ENCODE results near the gene ELP6. TPM values are rescaled to one million over a fixed set of nuclear protein-coding genes. Genes with fewer than 3 reads are reported as not detected.
"Not testable (repeated sequence)": the region's sequence is repeated elsewhere in the genome, so short reads cannot be mapped to it uniquely, and the experiment has no call there.

ELP6 gene
- total RNA-seq, 1 donor from 2014 or later: 17.6 TPM

DNA sequence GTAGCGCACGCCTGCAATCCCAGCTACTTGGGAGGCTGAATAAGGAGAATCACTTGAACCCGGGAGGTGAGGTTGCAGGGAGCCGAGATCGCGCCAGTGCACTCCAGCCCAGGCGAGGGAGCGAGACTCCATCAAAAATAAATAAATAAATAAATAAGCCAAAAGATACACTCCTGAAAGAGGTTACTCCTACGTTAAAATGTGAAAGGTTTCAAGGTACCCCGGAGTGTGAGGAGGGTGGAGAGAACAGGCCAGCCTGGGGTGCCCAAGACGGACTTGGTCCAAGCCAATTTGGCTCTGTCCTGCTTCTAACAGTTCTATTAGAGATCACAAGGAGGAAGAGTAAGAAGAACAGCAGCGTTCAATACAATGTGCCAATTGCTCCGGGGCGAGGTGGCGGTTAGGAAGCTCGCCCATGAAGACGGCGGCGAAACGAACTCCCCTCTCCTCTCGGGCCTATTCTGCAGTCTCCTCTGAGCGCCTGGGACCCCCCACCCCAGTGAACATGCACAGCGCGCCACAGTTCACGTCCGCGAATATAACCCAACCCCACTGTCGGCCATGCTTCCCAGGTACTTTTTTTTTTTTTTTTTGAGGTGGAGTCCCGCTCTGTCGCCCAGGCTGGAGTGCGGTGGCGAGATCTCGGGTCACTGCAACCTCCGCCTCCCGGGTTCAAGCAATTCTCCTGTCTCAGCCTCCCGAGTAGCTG lies 942 bp downstream of the ELP6 start:
- peak; percentile 8 for DNase-seq

DNA sequence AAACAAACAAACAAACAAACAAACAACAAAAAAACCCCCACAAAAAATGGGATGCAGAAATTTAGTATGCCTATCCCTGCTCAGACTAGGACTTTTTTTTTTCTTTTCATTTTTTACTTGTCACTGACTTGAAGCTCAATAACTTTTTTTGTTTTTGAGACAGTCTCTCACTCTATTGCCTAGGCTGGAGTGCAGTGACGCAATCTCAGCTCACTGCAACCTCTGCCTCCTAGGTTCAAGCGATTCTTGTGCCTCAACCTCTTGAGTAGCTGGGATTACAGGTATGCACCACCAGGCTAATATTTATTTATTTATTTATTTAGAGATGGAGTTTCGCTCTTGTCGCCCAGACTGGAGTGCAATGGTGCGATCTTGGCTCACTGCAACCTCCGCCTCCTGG lies 8.2 kb downstream of the ELP6 start:
- not testable (repeated sequence) for DNase-seq

- DNase-seq: no peak
Measured at GRCh38 chr3:47504113-47504512, 9.4 kb downstream of the ELP6 start.

DNA sequence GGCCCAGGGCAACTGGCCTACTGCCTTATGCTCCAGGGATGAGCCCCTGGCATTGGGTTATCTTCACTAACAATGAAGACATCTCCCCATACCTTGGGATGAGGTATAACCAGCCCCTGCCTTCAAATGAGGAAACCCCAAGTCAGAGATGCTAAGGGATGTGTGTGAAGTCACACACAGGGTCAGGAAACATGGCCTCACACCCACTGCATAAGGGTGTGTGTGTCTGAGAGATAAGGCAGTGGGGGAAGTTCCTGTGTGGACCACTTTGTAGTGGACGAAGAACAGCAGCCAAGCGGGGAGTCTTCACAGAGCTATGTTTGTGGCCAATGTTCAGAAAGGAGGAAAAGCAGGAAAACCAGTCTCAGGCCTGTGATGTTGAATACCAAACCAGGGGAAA lies 10.5 kb downstream of the ELP6 start:
- no peak for DNase-seq

DNA sequence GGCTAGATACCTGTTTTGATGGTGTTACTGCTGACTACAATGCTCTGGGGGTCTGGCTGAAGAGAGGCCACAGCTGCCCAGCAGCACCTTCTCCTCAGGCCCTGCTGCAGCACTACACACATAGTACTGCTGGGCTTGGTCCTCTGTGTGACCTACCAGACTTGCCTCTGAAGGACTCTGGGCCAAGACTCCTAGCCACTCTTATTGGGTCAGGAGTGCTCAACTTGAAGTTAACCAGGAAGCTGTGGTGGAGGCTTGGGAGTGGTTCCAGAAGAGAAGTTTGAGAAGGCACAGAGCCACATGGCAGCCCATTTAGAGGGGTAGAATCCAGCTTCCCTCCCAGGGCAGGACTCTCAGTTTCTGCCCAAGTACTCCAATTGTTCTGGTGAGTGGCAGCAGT lies 16.6 kb downstream of the ELP6 start:
- DNase-seq: no peak

DNA sequence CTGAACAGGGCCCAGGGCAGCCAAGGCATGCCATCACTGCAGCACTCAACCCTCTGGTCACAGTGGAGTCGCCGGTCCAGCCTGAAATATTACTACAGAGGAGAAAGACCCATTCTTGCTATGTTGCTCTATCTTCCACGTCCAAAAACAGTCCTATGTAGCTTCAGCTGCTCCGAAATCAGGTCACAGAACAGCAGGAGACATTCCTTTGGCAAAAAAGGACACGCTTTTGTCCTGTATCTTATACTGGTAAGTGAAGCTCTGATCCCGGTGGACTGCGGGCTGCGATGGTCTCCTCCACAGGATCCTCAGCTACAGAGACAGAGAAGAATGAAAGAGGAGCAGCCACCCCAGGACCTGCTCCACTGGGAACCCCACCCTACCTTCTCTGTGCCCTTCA lies 17.6 kb downstream of the ELP6 start:
- DNase-seq: no peak

- DNase-seq: no peak
Measured at GRCh38 chr3:47495111-47495510, 18.4 kb downstream of the ELP6 start.

DNA sequence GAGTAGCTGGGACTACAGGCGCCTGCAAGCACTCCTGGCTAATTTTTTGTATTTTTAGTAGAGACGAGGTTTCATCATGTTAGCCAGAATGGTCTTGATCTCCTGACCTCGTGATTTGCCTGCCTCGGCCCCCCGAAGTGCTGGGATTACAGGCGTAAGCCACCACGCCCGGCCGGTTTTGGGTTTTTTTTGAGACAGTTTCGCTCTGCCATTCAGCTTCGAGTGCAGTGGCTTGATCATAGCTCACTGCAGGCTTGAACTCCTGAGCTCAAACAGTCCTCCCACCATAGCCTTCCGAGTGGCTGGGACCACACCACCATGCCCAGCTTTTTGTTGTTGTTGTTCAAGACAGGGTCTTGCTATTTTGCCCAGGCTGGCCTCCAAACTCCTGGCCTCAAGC lies 21.7 kb downstream of the ELP6 start:
- DNase-seq: no peak

- DNase-seq: no peak
Measured at GRCh38 chr3:47491186-47491585, 22.3 kb downstream of the ELP6 start.

DNA sequence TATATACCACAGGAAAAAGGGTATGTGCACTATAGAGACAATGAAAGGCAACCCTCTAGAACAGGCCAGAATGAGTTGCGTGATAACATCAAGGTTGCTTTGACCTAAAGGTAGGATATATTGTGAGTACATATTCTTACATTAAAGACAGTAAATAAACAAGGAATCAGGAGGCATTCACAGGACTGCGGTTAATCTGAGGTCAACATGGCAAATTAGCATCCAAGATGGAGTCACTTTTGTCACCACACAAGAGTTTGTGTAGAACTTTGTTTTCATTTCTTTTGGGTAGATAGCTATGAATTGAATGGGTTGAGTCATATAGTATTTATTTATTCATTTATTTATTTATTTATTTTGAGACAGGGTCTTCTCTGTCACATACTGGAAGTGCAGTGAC lies 26.2 kb downstream of the ELP6 start:
- DNase-seq: no peak

DNA sequence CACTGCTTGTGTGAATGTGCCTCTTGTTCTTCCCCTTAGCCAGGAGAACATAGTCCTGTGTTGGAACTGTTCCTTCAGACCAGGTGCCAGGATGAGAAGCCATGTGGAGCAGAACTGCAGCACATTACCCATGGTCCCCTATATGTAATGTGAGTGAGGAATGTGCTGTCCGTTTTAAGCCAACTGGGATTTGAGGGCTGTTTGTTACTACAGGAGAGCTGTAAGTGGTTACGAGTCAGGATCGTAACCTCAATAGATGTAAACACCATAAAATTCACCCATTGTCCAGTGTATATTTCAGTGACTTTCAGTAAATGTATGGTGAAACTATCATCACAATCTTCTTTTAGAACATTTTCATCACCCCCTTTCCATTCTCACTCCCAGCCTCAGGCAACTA lies 27.7 kb downstream of the ELP6 start:
- DNase-seq: no peak

- no peak for DNase-seq
Measured at GRCh38 chr3:47482366-47482765, 31.1 kb downstream of the ELP6 start.

- DNase-seq: not testable (repeated sequence)
Measured at GRCh38 chr3:47481763-47482162, 31.7 kb downstream of the ELP6 start.

DNA sequence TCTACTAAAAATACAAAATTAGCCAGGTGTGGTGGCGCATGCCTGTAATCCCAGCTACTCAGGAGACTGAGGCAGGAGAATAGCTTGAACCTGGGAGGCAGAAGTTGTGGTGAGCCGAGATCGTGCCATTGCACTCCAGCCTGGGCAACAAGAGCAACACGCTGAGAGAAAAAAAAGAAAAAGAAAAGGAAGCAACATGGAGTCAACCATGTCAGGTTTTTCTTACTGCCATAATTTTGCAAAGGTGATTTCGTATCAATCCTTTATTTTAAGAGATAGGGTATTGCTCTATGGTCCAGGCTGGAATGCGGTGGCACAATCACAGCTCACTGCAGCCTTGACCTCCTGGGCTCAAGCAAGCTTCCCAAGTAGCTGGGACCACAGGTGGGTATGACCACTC lies 33.2 kb downstream of the ELP6 start:
- DNase-seq: not testable (repeated sequence)

- no peak for DNase-seq
Measured at GRCh38 chr3:47479826-47480160, 33.7 kb downstream of the ELP6 start.

DNA sequence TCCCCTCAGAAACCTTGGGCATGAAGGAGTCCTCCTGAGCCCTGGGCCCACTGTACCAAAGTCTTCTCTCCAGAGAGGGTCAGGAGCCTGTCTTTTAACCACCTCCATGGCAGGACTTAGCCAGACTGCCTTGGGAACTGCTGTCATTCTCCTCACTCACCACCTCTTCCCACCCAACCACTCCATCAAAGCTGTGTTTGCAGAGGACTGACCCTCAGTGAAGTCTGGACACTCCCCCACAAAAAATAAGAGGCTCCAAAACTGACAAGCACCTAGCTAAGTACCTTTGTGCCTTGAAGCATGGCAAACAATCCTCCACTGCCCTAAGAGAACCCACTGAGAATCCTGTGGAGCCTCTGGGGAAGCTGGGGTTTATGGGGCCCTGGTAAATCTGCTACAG lies 35.5 kb downstream of the ELP6 start:
- no peak for DNase-seq

GRCh38 chr3:47476644-47477199 lies 36.8 kb downstream of the ELP6 start:
- no peak for DNase-seq

DNA sequence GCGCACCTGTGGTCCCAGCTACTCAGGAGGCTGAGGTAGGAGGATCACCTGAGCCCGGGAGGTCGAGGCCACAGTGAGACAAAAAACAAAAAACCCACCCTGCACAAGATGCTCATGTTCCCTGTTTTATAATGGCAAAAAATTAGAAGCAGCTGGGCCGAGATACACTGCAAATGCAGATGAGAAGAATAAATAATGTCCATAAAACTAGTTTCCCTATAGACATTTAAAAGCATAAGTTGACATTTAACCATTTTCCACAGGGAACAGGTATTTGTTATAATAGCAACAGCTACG lies 37.2 kb downstream of the ELP6 start:
- no peak for DNase-seq

DNA sequence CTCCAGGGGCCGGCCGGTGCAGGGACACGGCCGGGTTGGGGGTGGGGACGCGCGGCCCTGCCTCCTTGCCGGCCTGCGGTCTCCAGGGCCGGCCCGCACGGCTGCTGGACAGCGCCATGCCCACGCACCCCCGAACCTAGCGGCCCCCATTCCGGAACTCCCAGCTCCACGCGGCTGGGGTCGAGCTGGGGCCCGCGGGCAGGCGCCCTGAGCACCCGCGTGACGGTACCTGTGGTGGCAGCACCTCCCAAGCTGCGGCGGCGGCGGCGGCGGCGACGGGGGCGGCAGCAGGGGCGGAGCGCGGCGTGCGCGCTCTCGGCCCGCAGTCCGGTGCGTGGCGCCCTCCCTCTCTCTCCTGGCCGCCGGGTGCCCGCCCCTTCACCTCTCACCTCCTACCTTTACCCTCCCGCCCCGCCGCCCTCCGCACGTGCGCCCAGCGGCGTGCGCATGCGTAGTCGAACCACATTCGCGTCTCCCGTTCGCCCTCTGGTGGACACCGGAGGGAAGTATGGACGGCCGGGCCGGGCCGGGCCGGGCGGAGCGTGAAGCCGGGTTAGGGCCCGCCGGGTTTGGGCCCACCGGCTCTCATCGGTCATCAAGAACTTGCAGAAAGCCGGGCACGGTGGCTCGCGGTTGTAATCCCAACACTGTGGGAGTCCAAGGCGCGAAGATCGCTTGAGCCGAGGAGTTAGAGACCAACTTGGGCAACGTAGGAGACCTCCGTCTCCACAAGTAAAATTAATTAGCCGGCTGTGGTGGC lies 37.8 kb downstream of the ELP6 start, which contains the start of gene SCAP:
TSS of gene SCAP (minus strand) at position 372 of the 760 bp plus-strand sequence. CDS start 32,948 bp downstream, outside the sequence.
- DNase-seq: peak; percentile 85

GRCh38 chr3:47475029-47475569 lies 38.4 kb downstream of the ELP6 start:
- no peak for DNase-seq

DNA sequence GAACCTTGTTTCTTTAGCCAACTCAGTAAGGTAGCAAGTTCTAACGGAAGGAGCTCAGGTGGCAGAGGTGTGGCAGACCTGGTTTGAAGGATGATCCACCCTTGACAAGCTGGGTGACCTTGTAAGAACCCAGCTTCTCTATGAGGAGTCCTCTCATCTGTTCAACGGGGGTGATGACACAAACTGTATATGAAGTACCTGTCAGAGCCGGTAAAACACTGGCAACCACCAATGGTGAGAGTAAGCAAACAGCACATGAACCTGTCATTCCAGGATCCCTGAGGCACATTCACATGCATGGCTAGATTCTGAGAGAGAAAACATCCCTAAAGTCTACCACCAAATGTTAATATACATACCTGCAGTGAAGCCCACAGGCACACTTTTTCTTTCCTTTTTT lies 40.1 kb downstream of the ELP6 start:
- DNase-seq: no peak

DNA sequence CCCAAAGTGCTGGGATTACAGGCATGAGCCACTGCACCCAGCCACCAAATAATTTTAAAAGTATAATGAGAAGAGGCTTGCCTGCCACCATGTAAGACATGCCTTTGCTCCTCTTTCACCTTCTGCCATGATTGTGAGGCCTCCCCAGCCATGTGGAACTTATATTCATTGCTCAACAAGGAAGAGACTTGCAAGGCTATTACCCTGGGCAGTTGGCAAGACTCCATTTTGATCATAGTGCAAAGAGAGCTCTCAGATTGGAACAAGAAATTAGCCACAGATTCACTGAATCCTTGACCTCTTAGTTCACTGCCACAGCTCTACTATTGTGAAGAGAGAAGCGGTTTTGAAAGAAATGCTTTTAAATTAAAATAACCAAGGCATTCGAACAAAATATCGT lies 43.9 kb downstream of the ELP6 start:
- no peak for DNase-seq

DNA sequence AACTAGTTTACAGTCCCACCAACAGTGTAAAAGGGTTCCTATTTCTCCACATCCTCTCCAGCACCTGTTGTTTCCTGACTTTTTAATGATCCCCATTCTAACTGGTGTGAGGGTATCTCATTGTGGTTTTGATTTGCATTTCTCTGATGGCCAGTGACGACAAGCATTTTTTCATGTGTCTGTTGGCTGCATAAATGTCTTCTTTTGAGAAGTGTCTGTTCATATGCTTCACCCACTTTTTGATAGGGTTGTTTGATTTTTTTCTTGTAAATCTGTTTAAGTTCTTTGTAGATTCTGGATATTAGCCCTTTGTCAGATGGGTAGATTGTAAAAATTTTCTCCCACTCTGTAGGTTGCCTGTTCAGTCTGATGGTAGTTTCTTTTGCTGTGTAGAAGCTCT lies 45.2 kb downstream of the ELP6 start:
- DNase-seq: not testable (repeated sequence)

GRCh38 chr3:47464588-47464987 lies 48.9 kb downstream of the ELP6 start:
- no peak for DNase-seq
